Measurements from ENCODE around the gene ABHD16A.

ABHD16A gene

GRCh38 chr6:31730631-31731086 is 27.5 kb upstream of the ABHD16A start:
- DNase-seq (ENCODE audit: low read depth in 2 of 2), result no peak
- H3K4me3 ChIP-seq (replicated peaks in 1 of 2; ENCODE audit: low read depth in 2 of 2, low read length in 2 of 2), result peak overlapping the region in 1 of 2 donors; percentile 65
- TF ChIP-seq, protein P1, sequence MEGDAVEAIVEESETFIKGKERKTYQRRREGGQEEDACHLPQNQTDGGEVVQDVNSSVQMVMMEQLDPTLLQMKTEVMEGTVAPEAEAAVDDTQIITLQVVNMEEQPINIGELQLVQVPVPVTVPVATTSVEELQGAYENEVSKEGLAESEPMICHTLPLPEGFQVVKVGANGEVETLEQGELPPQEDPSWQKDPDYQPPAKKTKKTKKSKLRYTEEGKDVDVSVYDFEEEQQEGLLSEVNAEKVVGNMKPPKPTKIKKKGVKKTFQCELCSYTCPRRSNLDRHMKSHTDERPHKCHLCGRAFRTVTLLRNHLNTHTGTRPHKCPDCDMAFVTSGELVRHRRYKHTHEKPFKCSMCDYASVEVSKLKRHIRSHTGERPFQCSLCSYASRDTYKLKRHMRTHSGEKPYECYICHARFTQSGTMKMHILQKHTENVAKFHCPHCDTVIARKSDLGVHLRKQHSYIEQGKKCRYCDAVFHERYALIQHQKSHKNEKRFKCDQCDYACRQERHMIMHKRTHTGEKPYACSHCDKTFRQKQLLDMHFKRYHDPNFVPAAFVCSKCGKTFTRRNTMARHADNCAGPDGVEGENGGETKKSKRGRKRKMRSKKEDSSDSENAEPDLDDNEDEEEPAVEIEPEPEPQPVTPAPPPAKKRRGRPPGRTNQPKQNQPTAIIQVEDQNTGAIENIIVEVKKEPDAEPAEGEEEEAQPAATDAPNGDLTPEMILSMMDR (IDR thresholded peaks at IDR 0.05; ENCODE audit: low read depth, low read length), result no peak

DNA sequence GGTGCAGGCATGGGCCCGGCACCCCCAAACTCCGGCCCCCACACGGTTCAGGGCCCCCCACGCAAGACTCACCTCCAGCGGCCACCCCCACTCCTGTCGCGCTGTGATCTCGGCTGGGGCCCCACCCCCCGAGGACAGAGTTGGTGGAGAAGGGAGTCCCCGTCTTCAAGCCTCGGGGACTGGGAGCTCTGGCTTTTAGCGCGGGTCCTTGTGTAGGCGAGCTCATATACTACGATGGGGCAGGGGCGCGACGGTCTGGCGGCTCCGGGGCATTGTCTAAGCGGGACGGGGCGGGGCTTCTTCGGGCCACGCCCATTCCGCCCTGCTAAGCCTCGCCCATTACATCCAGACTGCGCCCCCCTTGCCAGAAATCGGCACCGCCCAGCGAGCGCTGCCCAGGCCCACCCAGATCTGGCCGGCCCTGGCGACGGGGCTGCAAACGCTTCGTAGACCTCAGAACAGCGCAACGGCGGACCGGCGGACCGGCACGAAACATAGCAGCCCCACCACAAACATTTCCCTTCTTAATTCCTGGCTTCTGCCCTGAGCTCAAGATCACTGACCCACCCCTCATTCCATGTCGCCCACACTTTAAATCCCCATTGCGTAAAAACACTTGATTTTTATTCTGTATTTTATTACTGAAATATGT is 27.0 kb upstream of the ABHD16A start:
- peak overlapping the region; percentile 65 to 97 for H3K4me3 ChIP-seq (replicated peaks in 1 of 2; ENCODE audit: low read depth in 2 of 2, low read length in 2 of 2)
- TF ChIP-seq, protein P1 (IDR thresholded peaks at IDR 0.05; ENCODE audit: low read depth, low read length), result no peak
- peak; percentile 90 to 95 for DNase-seq (ENCODE audit: low read depth in 2 of 2)

DNA sequence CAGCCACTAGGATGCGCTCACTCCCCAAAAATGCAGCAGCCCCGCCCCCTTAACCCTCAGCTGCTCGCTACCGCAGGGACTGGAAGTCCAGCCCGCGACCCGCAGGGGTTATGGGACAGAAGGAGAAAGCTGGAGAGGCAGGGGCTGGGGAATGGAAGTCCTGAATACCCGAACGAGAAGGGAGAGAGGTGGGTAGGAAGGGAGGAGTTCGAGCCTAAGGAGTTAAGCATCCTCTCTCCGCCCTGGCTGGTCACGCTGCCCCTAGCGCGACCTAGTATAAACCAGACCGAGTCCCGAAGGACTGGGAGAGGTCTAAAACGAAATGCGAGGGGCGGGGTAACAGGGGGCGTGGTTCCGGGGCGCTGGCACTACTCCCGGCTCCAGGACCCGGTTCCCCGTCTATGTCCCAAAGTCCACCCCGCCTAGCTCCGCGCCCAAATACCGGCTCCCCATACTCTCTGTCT is 26.4 kb upstream of the ABHD16A start:
- DNase-seq (ENCODE audit: low read depth in 2 of 2), result peak; percentile 92 to 94
- TF ChIP-seq, protein P1 (IDR thresholded peaks at IDR 0.05; ENCODE audit: low read depth, low read length), result no peak

GRCh38 chr6:31728767-31729514 is 25.8 kb upstream of the ABHD16A start, which contains the start of gene DDAH2:
TSS of gene DDAH2 (minus strand) at chr6:31729299. CDS start at chr6:31729161, 138 bp downstream.
- DNase-seq (ENCODE audit: low read depth in 2 of 2), result no peak
- TF ChIP-seq, protein P1 (IDR thresholded peaks at IDR 0.05; ENCODE audit: low read depth, low read length), result peak; percentile 49
- H3K4me3 ChIP-seq (replicated peaks in 1 of 2; ENCODE audit: low read depth in 2 of 2, low read length in 2 of 2), result peak within 1 kb of the TSS; percentile 65 to 97

More for the DNA sequence above, 26.4 kb upstream of the ABHD16A start:
- peak overlapping the region; percentile 65 to 97 for H3K4me3 ChIP-seq (replicated peaks in 1 of 2; ENCODE audit: low read depth in 2 of 2, low read length in 2 of 2)

DNA sequence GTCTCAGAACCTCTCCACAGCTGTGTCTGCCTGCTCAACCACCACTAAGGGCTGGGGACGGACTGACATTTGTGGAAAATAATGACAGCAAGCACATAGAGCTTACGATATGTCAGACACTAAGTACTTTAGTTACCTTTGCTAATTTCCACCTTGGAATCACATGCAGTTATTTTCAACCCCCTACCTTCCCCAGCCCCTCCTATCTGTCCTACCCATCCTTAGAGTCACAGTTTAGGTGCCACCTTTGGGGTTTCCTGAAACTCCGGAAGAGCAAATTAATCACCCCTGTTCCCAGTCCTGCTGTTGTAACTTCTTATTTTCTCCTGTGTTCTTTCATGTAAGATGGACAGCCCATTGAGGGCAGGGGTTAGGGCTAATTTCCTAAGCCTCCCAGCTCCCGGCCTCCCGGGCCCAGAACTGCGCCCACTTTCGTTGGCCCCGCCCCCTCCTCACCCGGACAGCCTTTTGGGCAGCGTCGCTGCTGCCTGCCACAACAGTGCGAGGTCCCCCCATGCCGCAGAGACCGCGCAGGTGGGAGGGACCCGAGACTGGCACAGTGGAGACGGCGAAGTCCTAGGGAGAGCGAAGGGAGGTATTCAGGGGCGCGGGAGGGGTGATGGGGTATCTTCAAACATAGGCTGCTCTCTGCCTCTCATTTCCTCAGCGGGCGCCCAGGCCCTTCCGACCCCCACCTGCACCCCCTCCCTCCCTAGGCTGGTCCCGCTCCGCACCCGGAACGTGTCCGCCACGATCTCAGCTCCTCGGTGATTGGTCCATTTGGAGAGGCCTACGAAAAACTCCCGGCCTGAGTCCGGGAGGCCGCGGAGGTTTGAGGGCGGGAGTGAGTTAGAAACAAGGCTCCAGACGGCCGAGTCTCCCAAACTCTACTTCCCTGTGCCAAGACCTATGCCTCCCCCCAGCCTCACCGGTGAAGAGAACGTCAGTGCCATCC is 24.9 kb upstream of the ABHD16A start:
- TF ChIP-seq, protein P1 (IDR thresholded peaks at IDR 0.05; ENCODE audit: low read depth, low read length), result no peak
- DNase-seq (ENCODE audit: low read depth in 2 of 2), result no peak
- peak overlapping the region; percentile 65 to 97 for H3K4me3 ChIP-seq (replicated peaks in 1 of 2; ENCODE audit: low read depth in 2 of 2, low read length in 2 of 2)

- no peak overlapping the region for H3K4me3 ChIP-seq (replicated peaks in 1 of 2; ENCODE audit: low read depth in 2 of 2, low read length in 2 of 2)
- DNase-seq (ENCODE audit: low read depth in 2 of 2), result no peak
- TF ChIP-seq, protein P1 (IDR thresholded peaks at IDR 0.05; ENCODE audit: low read depth, low read length), result no peak
Measured at GRCh38 chr6:31727034-31727716, 24.1 kb upstream of the ABHD16A start.

Measured in cardiac fibroblast (primary cell).